SK-N-SH treated with all-trans-retinoic acid at 6 μM for 48 hours (cell line): ENCODE measurements around the gene LPP.

Experiments used
- GLIS3 ChIP-seq: fragments of 250-450 bp; sonication (Bioruptor Pico); IDR thresholded peaks from 2 replicates; pipeline ENCODE4 v1.5.0; 2020; ENCODE audit warnings: mild to moderate bottlenecking, moderate library complexity
- ISL1 ChIP-seq: fragments of 250-450 bp; sonication (Bioruptor Pico); IDR thresholded peaks from 2 replicates; pipeline ENCODE4 v2.1.2; 2022; ENCODE audit warnings: mild to moderate bottlenecking, moderate library complexity
- SNAI2 ChIP-seq: fragments of 250-450 bp; sonication (Bioruptor Pico); IDR thresholded peaks from 2 replicates; pipeline ENCODE4 v1.5.0; 2020; ENCODE audit warnings: mild to moderate bottlenecking, moderate library complexity
- TF ChIP-seq, protein P1 (sequence below): fragments of 250-450 bp; sonication (Bioruptor Pico); IDR thresholded peaks from 2 replicates; pipeline ENCODE4 v1.8.0; 2020; ENCODE audit warnings: mild to moderate bottlenecking, moderate library complexity, borderline replicate concordance
- TF ChIP-seq, protein P2 (sequence below): fragments of 250-450 bp; sonication (Bioruptor Pico); IDR thresholded peaks from 2 replicates; pipeline ENCODE4 v1.5.0; 2020; ENCODE audit warnings: mild to moderate bottlenecking, moderate library complexity

DNA sequence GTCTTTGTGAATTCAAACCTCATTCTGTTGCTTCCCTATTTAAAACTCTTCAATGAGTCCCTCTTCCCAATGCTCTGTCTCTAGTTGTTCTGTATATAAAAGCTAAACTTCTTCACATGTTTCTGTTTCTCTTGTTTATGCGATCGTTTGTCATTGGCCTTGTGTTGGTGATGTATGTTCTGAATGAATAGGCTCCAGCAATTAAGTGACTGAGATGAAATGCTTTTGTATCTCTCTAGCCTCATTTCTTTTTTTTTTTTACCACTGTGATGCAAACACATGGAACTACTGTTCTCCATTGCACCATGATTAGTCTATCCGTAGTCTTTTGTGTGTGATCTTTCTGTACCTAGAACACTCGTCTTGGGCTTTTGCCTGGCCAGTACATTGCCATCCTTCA, 637.4 kb downstream of the LPP start:
- TF ChIP-seq, protein P1, sequence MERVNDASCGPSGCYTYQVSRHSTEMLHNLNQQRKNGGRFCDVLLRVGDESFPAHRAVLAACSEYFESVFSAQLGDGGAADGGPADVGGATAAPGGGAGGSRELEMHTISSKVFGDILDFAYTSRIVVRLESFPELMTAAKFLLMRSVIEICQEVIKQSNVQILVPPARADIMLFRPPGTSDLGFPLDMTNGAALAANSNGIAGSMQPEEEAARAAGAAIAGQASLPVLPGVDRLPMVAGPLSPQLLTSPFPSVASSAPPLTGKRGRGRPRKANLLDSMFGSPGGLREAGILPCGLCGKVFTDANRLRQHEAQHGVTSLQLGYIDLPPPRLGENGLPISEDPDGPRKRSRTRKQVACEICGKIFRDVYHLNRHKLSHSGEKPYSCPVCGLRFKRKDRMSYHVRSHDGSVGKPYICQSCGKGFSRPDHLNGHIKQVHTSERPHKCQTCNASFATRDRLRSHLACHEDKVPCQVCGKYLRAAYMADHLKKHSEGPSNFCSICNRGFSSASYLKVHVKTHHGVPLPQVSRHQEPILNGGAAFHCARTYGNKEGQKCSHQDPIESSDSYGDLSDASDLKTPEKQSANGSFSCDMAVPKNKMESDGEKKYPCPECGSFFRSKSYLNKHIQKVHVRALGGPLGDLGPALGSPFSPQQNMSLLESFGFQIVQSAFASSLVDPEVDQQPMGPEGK (CRISPR knock-in tag): no peak
- TF ChIP-seq GLIS3 (no peak), ISL1 (CRISPR knock-in tag) (no peak), SNAI2 (CRISPR knock-in tag) (no peak)
- TF ChIP-seq, protein P2, sequence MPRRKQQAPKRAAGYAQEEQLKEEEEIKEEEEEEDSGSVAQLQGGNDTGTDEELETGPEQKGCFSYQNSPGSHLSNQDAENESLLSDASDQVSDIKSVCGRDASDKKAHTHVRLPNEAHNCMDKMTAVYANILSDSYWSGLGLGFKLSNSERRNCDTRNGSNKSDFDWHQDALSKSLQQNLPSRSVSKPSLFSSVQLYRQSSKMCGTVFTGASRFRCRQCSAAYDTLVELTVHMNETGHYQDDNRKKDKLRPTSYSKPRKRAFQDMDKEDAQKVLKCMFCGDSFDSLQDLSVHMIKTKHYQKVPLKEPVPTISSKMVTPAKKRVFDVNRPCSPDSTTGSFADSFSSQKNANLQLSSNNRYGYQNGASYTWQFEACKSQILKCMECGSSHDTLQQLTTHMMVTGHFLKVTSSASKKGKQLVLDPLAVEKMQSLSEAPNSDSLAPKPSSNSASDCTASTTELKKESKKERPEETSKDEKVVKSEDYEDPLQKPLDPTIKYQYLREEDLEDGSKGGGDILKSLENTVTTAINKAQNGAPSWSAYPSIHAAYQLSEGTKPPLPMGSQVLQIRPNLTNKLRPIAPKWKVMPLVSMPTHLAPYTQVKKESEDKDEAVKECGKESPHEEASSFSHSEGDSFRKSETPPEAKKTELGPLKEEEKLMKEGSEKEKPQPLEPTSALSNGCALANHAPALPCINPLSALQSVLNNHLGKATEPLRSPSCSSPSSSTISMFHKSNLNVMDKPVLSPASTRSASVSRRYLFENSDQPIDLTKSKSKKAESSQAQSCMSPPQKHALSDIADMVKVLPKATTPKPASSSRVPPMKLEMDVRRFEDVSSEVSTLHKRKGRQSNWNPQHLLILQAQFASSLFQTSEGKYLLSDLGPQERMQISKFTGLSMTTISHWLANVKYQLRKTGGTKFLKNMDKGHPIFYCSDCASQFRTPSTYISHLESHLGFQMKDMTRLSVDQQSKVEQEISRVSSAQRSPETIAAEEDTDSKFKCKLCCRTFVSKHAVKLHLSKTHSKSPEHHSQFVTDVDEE (CRISPR knock-in tag): no peak
